GM19023 (cell line): ENCODE measurements around the gene CHRD.
"Not testable (repeated sequence)": the region's sequence is repeated elsewhere in the genome, so short reads cannot be mapped to it uniquely, and the experiment has no call there.

ENCODE experiments used
- ATAC-seq: cut with Tn5 transposase; IDR thresholded peaks from one replicate; pipeline ENCODE4 v1.9.1; 2021; ENCODE audit warnings: mild to moderate bottlenecking, moderate library complexity; ENCODE audit not compliant: unreplicated experiment

Gene CHRD

DNA sequence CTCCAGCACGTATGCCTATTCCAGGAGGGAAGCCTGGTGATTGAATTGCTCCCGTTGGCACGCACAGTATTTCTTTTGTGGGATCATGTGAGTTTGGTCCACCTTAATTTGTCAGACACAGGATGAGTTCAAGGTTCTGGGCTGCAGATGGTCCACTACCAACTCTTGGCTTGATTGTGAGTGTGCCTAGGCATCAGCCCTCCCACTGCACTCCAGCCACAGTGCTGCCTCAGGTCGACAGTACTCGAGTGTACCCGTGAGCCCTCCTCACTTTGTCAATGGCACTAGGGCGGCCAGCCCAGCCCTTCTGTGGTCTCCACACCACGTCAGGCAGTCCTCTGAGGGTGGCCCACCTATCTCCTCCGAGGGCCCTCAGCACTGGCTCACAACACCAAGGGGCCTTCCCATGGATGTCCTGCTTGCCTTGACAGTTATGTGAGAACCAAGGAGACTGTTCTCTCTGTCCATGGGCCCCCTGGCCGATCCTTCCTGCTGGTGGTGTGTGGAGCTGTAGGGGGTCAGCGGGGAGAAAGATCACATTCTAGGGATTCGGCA, 30.2 kb downstream of the CHRD start:
- ATAC-seq, result no peak

DNA sequence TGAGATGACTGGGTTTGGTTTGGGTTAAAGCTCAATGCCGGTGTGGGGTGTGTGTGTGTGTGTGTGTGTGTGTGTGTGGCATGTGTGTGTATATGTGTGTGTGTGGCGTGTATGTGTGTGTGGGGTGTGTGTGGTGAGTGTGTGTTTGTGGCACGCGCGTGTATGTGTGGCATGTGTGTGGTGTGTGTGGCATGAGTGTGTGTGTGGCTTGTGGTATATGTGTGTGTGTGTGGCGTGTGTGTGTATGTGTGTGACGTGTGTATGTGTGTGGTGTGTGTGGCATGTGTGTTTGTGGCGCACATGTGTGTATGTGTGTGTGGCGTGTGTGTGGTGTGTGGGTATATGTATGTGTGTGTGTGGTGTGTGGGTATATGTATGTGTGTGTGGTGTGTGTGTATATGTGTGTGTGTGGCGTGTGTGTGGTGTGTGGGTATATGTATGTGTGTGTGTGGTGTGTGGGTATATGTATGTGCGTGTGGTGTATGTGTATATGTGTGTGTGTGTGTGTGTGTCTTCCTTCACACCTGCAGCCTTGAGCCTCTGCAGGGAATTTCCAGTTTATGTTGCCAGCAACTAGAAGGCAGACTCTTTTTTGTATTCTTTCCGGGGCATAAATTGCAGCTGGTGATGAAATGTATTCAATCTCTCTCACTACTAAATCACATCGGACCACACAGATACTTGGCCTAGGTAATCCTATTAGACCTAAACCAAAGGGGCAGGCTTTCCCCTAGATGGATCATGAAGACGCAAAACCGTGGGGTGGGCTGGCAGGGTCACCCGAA, 34.8 kb downstream of the CHRD start:
- no peak for ATAC-seq

DNA sequence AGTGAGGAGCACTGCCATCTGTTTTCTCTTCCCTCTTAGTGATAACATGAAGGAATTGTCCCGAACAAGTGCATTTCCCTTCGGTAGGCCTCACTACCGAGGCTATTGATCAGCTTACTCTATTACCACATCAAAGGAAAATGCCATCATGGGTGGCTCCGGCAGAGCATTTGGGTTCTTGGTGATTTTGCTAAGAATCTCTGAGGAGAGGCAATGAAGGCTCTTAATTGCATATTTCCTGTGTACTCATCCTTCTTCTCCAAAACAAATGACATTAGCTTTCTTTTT, 35.3 kb downstream of the CHRD start:
- ATAC-seq, result no peak

DNA sequence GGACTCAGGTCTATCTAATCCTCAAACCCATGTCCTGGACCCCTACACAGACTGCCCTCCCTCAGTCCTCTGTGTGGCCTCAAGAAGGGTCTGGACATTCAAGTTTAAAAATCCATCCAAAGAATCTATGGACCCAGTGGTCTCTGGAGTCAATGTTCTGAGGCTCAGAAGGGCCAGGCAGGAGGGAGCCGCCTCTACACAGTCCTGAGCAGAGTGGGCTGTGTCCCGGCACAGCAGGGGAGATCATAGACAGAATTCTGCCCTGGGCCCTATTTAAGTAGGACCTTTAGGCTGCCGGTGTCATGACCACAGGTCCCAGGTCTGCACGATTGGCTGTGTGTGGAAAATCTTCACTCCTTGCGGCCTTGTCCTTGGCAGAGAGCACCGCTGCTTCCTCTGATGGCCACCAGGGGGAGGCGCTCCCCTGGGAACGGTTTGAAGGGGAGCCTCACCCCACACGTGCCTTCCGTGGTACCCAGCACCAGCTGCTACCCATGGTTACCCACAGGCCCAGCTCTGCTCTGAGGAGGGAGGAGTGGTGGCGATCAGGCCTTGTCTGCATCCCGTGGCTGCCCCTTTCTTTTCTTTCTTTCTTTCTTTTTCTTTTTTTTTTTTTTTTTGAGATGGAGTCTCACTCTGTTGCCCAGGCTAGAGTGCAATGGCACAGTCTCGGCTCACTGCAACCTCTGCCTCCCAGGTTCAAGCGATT, 37.9 kb downstream of the CHRD start:
- peak; percentile 91 for ATAC-seq

DNA sequence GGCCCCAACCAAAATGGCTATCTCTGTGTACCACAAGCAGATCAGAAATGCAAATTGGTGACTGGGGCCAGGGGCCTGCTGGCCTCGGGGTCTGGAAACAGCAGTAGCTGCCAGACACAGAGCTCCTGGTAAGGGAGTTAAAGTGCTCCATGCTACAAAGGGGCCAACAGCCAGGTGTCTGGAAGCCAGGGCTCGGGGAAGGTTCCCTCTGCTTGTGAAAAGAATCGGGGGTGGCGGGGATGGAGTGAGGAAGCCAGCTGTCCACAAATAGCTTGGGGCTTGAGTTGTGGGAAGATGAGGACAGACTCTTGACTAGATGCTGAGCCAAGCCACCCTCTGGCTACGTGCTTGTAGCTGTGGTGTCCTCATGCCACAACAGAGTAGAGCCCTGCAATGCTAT, 39.3 kb downstream of the CHRD start:
- no peak for ATAC-seq

DNA sequence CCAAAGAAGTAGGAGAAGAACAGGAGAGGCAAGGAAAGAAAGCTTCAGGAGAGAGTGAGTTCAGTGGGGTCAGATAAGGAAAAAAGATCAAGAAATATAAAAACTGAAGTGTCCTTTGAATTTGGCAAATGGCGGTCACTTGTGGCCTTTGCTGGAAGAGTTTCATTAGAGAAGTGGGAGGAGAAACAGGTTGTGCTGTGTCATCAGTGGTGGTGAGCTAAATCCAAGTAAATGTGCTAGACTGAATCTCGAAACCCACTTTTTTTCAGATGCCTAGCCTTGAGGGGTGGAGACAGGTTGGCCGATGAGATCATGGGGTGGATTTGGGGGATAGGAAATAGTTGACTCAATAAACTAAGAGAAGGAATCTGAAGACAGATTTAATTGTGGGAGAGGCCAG, 43.7 kb downstream of the CHRD start:
- no peak for ATAC-seq

DNA sequence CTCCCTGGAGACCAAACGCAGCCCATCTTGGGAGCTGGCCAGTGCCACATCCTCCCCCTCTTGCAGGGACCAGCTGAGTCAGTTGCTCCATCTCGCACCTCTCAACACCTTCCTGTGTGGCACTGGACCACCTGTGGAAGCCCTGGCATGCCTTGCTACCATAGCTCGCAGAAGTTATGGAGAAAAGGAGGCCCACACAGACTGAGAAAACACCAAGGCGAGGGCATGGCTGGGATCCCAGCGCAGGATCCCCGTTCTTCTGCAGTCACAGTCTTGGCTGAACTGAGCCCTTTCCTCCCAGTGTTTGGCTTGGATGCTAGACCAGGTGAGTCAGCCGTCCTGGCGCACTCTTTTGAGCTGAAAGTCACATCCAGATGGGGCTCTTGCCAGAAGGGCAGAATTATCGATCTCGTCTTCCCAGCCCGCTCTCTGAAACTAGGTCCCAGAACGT, 46.9 kb downstream of the CHRD start:
- ATAC-seq, result no peak

DNA sequence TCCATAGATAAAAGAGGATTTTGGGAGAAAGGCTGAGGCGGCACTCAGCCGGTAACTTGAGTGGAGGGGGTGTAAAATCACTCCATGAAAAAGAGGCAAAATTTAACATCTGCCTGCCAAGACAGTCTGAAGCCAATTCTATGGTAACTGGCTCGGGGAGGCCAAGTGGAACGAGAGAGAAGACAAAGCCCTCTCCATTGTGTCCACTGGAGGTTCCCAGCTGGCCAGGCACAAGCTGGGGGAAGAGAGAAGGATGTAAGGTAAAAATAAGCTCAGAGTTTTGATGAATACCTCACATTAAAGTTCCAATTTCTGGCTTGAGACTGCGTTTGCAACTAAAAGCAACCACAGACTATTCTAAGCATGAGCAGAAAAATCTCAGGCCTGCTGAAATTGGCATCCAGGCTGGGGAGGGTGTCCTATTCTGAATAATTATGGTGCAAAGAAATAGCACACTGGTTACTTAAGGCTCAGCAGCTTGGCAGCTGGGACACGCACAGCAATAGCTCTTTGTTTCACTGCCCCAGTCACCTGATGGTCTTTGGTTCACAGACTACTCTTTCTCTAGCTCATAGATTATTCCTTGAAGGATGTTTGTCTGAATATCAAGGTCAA, 48.8 kb downstream of the CHRD start:
- no peak for ATAC-seq

DNA sequence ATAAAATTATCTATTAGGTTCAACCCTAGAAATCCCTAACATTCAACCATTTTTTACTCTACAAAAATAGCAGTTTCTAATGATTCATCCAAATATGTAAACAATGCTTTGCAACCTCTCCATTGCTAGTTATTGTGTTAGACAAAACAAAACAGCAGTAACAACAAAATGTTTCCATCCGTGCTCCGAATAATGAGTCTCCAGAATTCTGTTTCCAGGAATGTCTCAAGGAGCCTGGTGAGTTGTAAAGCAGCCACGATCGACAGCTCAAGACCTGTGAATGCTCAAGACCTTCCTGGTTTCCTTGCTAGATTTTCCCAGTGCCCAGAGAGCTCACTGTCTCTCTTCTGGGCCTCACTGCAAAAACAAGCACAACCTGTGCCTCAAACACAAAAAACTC, 49.9 kb downstream of the CHRD start:
- ATAC-seq, result no peak

DNA sequence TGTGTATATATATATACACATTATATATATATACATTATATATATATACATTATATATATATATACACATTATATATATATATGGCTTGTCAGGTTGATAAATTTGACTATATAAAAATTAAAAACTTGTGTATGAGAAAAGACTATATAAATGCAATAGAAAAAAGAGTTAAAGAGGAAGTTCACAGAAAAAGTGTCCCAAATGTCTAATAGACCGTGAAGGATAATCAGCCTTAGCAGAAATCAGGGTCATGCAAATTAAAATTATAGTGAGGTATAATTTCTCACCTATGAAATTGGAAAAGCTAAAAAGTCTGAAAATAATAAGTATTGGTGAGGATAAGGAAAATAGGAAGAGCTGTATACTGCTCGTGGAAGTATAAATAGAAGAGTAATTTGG, 51.1 kb downstream of the CHRD start:
- ATAC-seq, result no peak

DNA sequence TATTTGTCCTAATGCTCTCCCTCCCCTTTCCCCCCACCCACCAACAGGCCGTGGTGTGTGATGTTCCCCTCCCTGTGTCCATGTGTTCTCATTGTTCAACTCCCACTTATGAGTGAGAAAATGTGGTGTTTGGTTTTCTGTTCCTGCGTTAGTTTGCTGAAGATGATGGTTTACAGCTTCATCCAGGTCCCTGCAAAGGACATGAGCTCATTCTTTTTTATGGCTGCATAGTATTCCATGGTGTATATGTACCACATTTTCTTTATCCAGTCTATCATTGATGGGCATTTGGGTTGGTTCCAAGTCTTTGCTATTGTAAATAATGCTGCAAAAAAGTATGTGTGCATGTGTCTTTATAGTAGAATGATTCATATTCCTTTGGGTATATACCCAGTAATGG, 53.3 kb downstream of the CHRD start:
- ATAC-seq, result not testable (repeated sequence)

DNA sequence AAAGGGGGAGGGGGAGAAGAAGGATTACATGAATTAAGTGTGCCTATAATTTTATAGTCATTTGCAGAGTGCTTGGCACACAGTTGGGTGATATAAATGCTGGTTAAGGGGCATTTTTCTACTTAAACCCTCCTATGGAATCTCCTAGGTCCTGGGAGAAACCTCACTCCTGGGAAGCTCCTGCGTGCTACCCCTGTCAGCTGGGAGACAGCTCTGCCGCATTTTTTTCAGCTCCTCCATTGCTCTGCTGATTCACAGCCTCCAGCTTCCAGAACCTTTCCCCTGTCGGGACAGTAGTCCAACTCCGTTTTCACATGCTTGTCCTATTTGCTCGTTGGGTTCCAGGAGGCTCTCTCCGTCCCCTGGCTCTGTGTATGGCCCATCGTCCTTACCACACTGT, 59.2 kb downstream of the CHRD start:
- no peak for ATAC-seq
